Activated naive CD4-positive, alpha-beta T cell treated with anti-CD3 and anti-CD28 coated beads, Interleukin-2, amount 50 U/mL, for 72 hours (primary cell): ENCODE data around the gene NEURL1. TPM values are rescaled to one million over a fixed set of nuclear protein-coding genes. Genes with fewer than 3 reads are reported as not detected.

Source experiments
- ATAC-seq, 2 donors: fragments of 150-1000 bp; cut with Tn5 transposase; 2 replicates each; pipeline ENCODE4 v1.10.0; 2021; ENCODE audit warnings: mild to moderate bottlenecking in 2 of 2, moderate library complexity in 2 of 2
- DNase-seq, 2 donors: peaks; one replicate each; pipeline ENCODE4 v3.0.0; 2021 to 2022; ENCODE audit warnings: low spot score in 2 of 2
- H3K27ac Mint-ChIP-seq, 2 donors: one replicate each; pipeline ENCODE4 v1.8.0; 2022; ENCODE audit warnings: mild to moderate bottlenecking in 2 of 2, mixed read lengths in 2 of 2
- H3K36me3 Mint-ChIP-seq, 2 donors: one replicate each; pipeline ENCODE4 v1.8.0; 2022; ENCODE audit warnings: mixed read lengths in 2 of 2
- H3K9me3 Mint-ChIP-seq, 2 donors: one replicate each; pipeline ENCODE4 v1.8.0; 2022; ENCODE audit warnings: mixed read lengths in 2 of 2
- total RNA-seq, 2 donors: library from RNA; stranded (reverse); gene quantifications; one replicate each; pipeline ENCODE4 v1.2.3, GENCODE V29; 2022

Gene NEURL1
- total RNA-seq, 2 donors from 2014 or later: 0.87 to 2.4 TPM

- H3K9me3 Mint-ChIP-seq: no peaks in the 10 kb centered on the region
- ATAC-seq (no peak), DNase-seq (no peak)
- no peak overlapping the region for H3K27ac Mint-ChIP-seq
- H3K36me3 Mint-ChIP-seq: no peaks in the 10 kb centered on the region
Measured at GRCh38 chr10:103456074-103456660, 37.3 kb upstream of the NEURL1 start.

- peak overlapping the region in 1 of 2 donors; percentile 92 for H3K27ac Mint-ChIP-seq
- no peaks in the 10 kb centered on the region for H3K9me3 Mint-ChIP-seq
- DNase-seq (no peak), ATAC-seq (no peak)
- H3K36me3 Mint-ChIP-seq: no peaks in the 10 kb centered on the region
Measured at GRCh38 chr10:103457176-103457712, 36.3 kb upstream of the NEURL1 start.

- H3K27ac Mint-ChIP-seq: no peak overlapping the region
- H3K36me3 Mint-ChIP-seq: no peaks in the 10 kb centered on the region
- ATAC-seq (no peak), DNase-seq (no peak)
- no peaks in the 10 kb centered on the region for H3K9me3 Mint-ChIP-seq
Measured at GRCh38 chr10:103457896-103458583, 35.5 kb upstream of the NEURL1 start.

GRCh38 chr10:103458720-103459119, 34.8 kb upstream of the NEURL1 start, which contains the start of gene CALHM1:
TSS of gene CALHM1 (minus strand) at chr10:103458900. CDS start at chr10:103458751, 149 bp downstream.
- no peak within 1 kb of the TSS for H3K27ac Mint-ChIP-seq
- DNase-seq: no peak

GRCh38 chr10:103459615-103460014, 33.9 kb upstream of the NEURL1 start:
- ATAC-seq: no peak
- DNase-seq: no peak
- Mint-ChIP-seq H3K9me3 (no peaks in the 10 kb centered on the region), H3K27ac (no peak overlapping the region), H3K36me3 (no peaks in the 10 kb centered on the region)

More at GRCh38 chr10:103458720-103459119, 34.8 kb upstream of the NEURL1 start, which contains the start of gene CALHM1:
- ATAC-seq: peak in 1 of 2 donors; percentile 16
- Mint-ChIP-seq H3K36me3 (no peaks in the 10 kb centered on the region), H3K9me3 (no peaks in the 10 kb centered on the region)

GRCh38 chr10:103463499-103463898, 30.0 kb upstream of the NEURL1 start:
- ATAC-seq (no peak), DNase-seq (no peak)
- Mint-ChIP-seq H3K9me3 (no peaks in the 10 kb centered on the region), H3K36me3 (no peaks in the 10 kb centered on the region), H3K27ac (peak overlapping the region in 1 of 2 donors; percentile 48)

GRCh38 chr10:103465411-103466179, 27.9 kb upstream of the NEURL1 start:
- peaks cover 0 to 5% of the 10 kb centered on the region in 2 donors for H3K9me3 Mint-ChIP-seq
- H3K36me3 Mint-ChIP-seq: no peaks in the 10 kb centered on the region
- H3K27ac Mint-ChIP-seq: no peak overlapping the region
- ATAC-seq (no peak), DNase-seq (no peak)

- ATAC-seq: no peak
- Mint-ChIP-seq H3K27ac (peak overlapping the region in 1 of 2 donors; percentile 25), H3K9me3 (peaks cover 0 to 5% of the 10 kb centered on the region in 2 donors), H3K36me3 (no peaks in the 10 kb centered on the region)
- DNase-seq: no peak
Measured at GRCh38 chr10:103466734-103467133, 26.8 kb upstream of the NEURL1 start.

- Mint-ChIP-seq H3K9me3 (peaks cover 0 to 5% of the 10 kb centered on the region in 2 donors), H3K36me3 (no peaks in the 10 kb centered on the region), H3K27ac (no peak overlapping the region)
- DNase-seq: no peak
- ATAC-seq: no peak
Measured at GRCh38 chr10:103467406-103467805, 26.1 kb upstream of the NEURL1 start.

GRCh38 chr10:103469201-103469600, 24.3 kb upstream of the NEURL1 start:
- H3K9me3 Mint-ChIP-seq: peaks cover 0 to 5% of the 10 kb centered on the region in 2 donors
- no peak overlapping the region for H3K27ac Mint-ChIP-seq
- DNase-seq (no peak), ATAC-seq (no peak)
- H3K36me3 Mint-ChIP-seq: no peaks in the 10 kb centered on the region

GRCh38 chr10:103470761-103471653, 22.5 kb upstream of the NEURL1 start:
- Mint-ChIP-seq H3K27ac (peak overlapping the region; percentile 1 to 40), H3K36me3 (no peaks in the 10 kb centered on the region), H3K9me3 (peaks cover 0 to 5% of the 10 kb centered on the region in 2 donors)
- ATAC-seq (peak; percentile 85 to 91), DNase-seq (peak; percentile 45 to 69)

GRCh38 chr10:103472005-103472404, 21.5 kb upstream of the NEURL1 start:
- Mint-ChIP-seq H3K9me3 (peaks cover 0 to 5% of the 10 kb centered on the region in 2 donors), H3K36me3 (no peaks in the 10 kb centered on the region), H3K27ac (peak overlapping the region; percentile 20 to 53)
- DNase-seq: no peak
- no peak for ATAC-seq

- DNase-seq (no peak), ATAC-seq (no peak)
- no peak overlapping the region for H3K27ac Mint-ChIP-seq
- no peaks in the 10 kb centered on the region for H3K36me3 Mint-ChIP-seq
- H3K9me3 Mint-ChIP-seq: peaks cover 0 to 5% of the 10 kb centered on the region in 2 donors
Measured at GRCh38 chr10:103473261-103473671, 20.2 kb upstream of the NEURL1 start.

- Mint-ChIP-seq H3K9me3 (peaks cover 0 to 5% of the 10 kb centered on the region in 2 donors), H3K27ac (no peak overlapping the region), H3K36me3 (no peaks in the 10 kb centered on the region)
- no peak for DNase-seq
- no peak for ATAC-seq
Measured at GRCh38 chr10:103474077-103474476, 19.4 kb upstream of the NEURL1 start.

GRCh38 chr10:103475437-103475836, 18.1 kb upstream of the NEURL1 start:
- H3K27ac Mint-ChIP-seq: no peak overlapping the region
- H3K9me3 Mint-ChIP-seq: no peaks in the 10 kb centered on the region
- DNase-seq (no peak), ATAC-seq (no peak)
- H3K36me3 Mint-ChIP-seq: no peaks in the 10 kb centered on the region
